Neutrophil (primary cell): ENCODE measurements around the gene TRPM1.

Experiments
- H3K27ac ChIP-seq: fragments of 200-600 bp; sonication (generic); 2 replicates; pipeline ENCODE4 v1.5.1; 2016; ENCODE audit warnings: mild to moderate bottlenecking, moderate library complexity
- H3K27me3 ChIP-seq: fragments of 200-600 bp; sonication (generic); 2 replicates; pipeline ENCODE4 v1.6.0; 2016; ENCODE audit warnings: mild to moderate bottlenecking
- H3K36me3 ChIP-seq: fragments of 200-600 bp; sonication (generic); 2 replicates; pipeline ENCODE4 v1.5.1; 2017
- H3K4me1 ChIP-seq, 2 experiments: fragments of 200-600 bp in 1 of 2; sonication (generic) in 1 of 2; 1 replicate in 1 of 2; 2 replicates in 1 of 2; pipeline versions ENCODE4 v1.5.1 to v1.6.1; 2013 to 2016; ENCODE audit warnings: low read depth in 1 of 2, low read length in 1 of 2, mild to moderate bottlenecking in 1 of 2, moderate library complexity in 1 of 2; ENCODE audit not compliant: control insufficient read depth in 1 of 2, insufficient read depth in 1 of 2
- H3K4me3 ChIP-seq, 2 experiments: fragments of 200-600 bp in 1 of 2; sonication (generic) in 1 of 2; 1 replicate in 1 of 2; 2 replicates in 1 of 2; pipeline ENCODE4 v1.5.1; 2013 to 2016; ENCODE audit warnings: low read depth in 1 of 2, low read length in 1 of 2, mild to moderate bottlenecking in 1 of 2, moderate library complexity in 1 of 2
- H3K9me3 ChIP-seq: fragments of 200-600 bp; sonication (generic); 2 replicates; pipeline ENCODE4 v1.5.1; 2016
- CTCF ChIP-seq: fragments of 200-600 bp; sonication (generic); IDR thresholded peaks from 2 replicates; pipeline ENCODE4 v1.5.1; 2016; ENCODE audit warnings: antibody characterized with exemption

Gene TRPM1

GRCh38 chr15:31039961-31040360, 61.6 kb downstream of the TRPM1 start:
- no peaks in the 10 kb centered on the region for H3K27me3 ChIP-seq
- no peak overlapping the region for H3K27ac ChIP-seq
- H3K4me3 ChIP-seq, result no peak overlapping the region
- H3K4me1 ChIP-seq, result no peaks in the 10 kb centered on the region
- TF ChIP-seq CTCF, result no peak
- no peaks in the 10 kb centered on the region for H3K36me3 ChIP-seq
- H3K9me3 ChIP-seq, result no peaks in the 10 kb centered on the region

- H3K4me1 ChIP-seq, result no peaks in the 10 kb centered on the region
- no peak for TF ChIP-seq CTCF
- H3K36me3 ChIP-seq, result no peaks in the 10 kb centered on the region
These were observed 63.6 kb downstream of the TRPM1 start for GRCh38 chr15:31037731-31038477.

GRCh38 chr15:31036783-31037182, 64.7 kb downstream of the TRPM1 start:
- Histone ChIP-seq H3K4me1 (no peaks in the 10 kb centered on the region), H3K27ac (no peak overlapping the region), H3K4me3 (no peak overlapping the region), H3K27me3 (no peaks in the 10 kb centered on the region), H3K9me3 (no peaks in the 10 kb centered on the region), H3K36me3 (no peaks in the 10 kb centered on the region)
- no peak for TF ChIP-seq CTCF

More at GRCh38 chr15:31037731-31038477, 63.6 kb downstream of the TRPM1 start:
- Histone ChIP-seq H3K4me3 (no peak overlapping the region), H3K9me3 (no peaks in the 10 kb centered on the region), H3K27me3 (no peaks in the 10 kb centered on the region), H3K27ac (no peak overlapping the region)

- no peak overlapping the region for H3K27ac ChIP-seq
- TF ChIP-seq CTCF, result no peak
- no peaks in the 10 kb centered on the region for H3K27me3 ChIP-seq
- H3K9me3 ChIP-seq, result no peaks in the 10 kb centered on the region
- no peaks in the 10 kb centered on the region for H3K4me1 ChIP-seq
- no peak overlapping the region for H3K4me3 ChIP-seq
- no peaks in the 10 kb centered on the region for H3K36me3 ChIP-seq
These were observed 65.9 kb downstream of the TRPM1 start for GRCh38 chr15:31035610-31036009.

GRCh38 chr15:31034152-31034551, 67.4 kb downstream of the TRPM1 start:
- H3K9me3 ChIP-seq, result no peaks in the 10 kb centered on the region
- no peak for TF ChIP-seq CTCF
- no peaks in the 10 kb centered on the region for H3K36me3 ChIP-seq
- no peak overlapping the region for H3K4me3 ChIP-seq
- peaks cover 9% of the 10 kb centered on the region for H3K27me3 ChIP-seq
- no peak overlapping the region for H3K27ac ChIP-seq
- H3K4me1 ChIP-seq, result no peaks in the 10 kb centered on the region
